Jurkat, Clone E6-1 (cell line): ENCODE data around the gene RASSF3.
"Not testable (repeated sequence)": the region's sequence is repeated elsewhere in the genome, so short reads cannot be mapped to it uniquely, and the experiment has no call there.

Experiments
- DNase-seq: peaks from one replicate; pipeline ENCODE4 v3.0.0-alpha.2; 2011; ENCODE audit warnings: low read depth, low spot score
- H3K4me3 ChIP-seq: 2 replicates; pipeline ENCODE4 v1.5.1; 2011; ENCODE audit warnings: mild to moderate bottlenecking, low read length, control low read depth, moderate library complexity

RASSF3 gene

DNA sequence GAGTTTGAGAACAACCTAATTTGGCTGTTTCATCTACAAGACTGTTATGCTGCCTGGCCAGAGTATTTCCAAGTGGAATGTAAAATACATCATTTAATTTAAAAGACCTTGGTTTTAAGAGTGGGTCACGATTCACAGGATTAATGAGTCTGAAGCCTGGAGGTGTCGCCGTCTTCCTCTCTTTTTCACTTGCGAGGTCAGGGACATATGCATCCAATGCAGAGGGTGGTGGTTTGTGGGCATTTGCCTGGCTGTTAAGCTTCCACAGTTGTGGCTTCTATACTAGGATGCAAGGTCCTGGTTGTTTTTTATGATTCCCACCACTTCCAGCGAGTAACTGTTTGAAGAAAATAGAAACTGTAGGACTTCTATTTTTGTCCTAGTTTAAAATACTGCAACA, 22.8 kb upstream of the RASSF3 start:
- H3K4me3 ChIP-seq, result no peak overlapping the region
- no peak for DNase-seq

DNA sequence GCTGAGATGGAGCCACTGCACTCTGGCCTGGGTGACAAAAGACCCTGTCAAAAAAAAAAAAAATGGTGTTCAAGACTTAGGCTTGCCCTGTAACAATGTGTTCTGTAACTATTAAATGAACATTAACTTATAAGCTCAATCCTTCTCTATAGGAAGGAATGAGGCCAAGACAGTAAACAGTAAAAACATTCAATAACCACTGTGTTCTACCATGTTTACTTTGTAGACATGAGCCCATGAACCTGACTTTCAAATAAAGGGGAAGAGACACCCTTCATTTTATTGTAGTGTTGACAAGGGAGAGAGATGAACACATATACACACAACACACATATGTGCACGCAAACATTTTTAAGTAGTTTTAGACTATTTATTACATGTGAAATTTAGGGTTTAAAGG, 20.1 kb upstream of the RASSF3 start:
- no peak overlapping the region for H3K4me3 ChIP-seq
- DNase-seq, result no peak

DNA sequence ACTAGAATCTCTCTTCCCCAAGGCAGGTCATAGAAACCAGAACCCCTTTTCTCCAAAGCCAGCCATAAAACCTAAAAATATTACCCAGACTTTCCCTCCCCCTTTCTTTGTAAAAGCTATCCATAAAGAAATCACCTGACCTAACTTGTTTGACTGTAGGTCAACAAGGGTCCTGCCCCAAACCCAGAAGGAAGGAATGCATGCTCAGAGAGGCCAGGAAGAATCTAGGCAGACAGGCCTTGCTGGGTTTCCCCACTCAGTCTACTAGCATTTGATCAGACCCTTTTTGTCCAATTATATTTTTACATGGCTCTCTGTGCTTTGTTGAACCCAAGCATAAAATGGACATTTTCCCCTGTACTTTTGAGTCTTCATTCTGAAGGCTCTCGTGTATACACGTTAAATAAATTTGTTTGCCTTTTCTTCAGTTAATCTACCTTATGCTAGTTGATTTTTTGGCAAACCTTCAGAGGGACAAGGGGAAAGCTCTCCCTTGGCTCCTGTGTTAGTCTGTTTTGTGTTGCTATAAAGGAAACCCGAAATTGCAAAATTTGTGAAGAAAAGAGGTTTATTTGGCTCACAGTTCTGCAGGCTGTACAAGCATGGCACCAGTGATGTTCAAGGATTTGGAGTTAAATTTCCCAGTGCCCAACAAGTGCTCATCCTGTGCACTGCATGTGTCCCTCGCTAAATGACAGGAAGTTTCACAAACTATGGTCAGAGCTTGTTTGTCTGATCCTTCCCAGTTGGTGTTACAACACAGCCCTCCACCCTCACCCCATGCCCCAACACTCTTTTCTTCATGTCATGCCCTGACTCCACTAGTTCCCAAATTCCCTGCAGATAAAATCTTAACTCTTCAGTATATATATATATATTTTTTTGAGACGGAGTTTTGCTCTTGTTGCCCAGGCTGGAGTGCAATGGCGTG, 14.2 kb upstream of the RASSF3 start:
- H3K4me3 ChIP-seq, result no peak overlapping the region
- DNase-seq, result no peak

DNA sequence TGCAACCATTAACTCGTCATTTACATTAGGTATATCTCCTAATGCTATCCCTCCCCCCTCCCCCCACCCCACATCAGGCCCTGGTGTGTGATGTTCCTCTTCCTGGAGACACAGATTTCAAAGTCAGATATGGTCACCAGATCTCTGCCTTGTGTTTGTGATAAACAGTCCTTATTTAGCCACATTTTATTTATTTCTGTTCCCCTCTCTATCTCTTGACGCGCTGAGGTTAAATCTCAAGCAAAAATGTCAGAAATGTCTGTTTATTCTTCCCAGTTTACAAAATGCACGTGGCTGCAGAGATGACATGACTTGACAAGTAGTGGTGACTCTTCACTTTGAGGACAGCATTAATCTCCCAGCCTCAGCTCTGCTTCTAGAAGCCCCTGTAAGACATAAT, 11.5 kb upstream of the RASSF3 start:
- H3K4me3 ChIP-seq, result no peak overlapping the region
- DNase-seq, result no peak

DNA sequence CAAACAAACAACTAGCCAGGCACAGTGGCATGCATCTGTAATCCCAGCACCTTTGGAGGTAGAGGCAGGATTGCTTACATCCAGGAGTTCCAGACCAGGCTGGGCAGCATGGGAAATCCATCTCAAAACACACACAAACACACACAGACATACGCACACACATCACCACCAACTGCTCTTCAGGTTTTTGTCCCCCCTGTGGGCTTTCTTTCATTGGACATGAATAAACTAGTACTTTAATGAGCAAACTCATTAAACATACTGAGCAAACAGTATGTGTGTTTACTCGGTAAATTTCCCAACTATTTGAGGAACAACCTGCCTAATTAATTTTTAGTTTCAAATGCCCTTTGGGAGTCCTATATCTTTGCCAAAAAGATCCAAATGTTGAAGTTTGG, 10.1 kb upstream of the RASSF3 start:
- DNase-seq, result no peak

DNA sequence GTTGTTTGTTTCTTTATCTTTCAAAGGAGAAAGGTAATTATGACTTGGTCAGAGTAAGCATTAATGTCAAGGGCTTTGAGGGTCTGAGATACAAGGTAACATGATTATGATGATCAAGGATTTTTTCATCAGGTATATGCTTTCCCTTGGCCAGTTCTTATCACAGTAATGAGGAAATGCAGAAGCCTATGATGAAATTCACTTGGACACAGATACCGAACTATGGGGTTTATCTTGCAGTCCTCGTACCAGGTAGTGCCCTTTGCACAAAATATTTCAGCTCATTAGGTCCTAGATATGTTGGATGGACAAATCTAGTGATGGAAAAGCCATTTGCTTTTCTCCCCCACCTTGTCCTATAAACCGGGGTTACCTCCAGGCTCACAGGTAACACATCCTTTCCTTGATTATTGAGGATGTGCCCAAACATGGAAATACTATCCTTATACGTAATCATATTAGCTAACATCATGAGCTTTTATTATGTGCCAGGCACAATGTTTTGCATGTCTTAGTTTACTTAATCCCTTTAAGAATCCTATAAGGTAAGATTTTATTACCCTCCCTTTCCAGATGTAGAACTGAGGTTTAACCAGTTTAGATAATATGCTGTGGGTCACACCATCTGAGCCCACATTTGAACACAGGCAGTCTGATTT, 7.0 kb upstream of the RASSF3 start:
- no peak overlapping the region for H3K4me3 ChIP-seq
- no peak for DNase-seq

More for the DNA sequence above, 10.1 kb upstream of the RASSF3 start:
- H3K4me3 ChIP-seq, result no peak overlapping the region

DNA sequence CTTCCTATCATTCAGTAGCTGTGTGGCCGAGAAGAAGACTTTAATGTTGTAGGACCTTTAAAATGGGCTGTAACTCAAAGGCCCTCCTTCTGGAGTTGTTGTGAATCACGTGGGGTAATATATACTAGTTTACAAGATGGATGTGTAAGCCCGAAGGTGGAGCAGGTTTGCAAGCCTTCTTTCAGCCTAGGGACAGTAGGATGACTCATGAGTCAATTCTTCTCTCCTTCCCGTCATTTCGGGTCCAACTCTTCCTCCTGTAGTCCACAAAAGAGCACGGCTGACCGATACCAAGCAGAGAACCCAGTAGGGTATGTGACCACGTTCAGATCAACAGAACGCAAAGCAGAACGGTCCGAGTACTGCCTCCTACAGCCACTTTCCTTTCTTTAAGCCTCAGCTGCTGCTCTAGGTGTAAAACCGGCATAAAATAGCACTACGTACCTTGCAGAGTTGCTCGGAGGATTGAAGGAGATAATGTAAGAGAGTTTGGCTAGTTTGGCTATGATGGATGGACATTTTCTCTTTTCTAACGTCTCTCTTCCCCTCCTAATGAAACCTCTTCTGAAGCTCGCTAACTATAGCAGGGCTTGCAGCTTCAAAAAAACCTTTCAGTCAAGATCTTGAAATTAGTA, 1.3 kb upstream of the RASSF3 start:
- DNase-seq, result peak; percentile 60
- H3K4me3 ChIP-seq, result peak overlapping the region; percentile 82

DNA sequence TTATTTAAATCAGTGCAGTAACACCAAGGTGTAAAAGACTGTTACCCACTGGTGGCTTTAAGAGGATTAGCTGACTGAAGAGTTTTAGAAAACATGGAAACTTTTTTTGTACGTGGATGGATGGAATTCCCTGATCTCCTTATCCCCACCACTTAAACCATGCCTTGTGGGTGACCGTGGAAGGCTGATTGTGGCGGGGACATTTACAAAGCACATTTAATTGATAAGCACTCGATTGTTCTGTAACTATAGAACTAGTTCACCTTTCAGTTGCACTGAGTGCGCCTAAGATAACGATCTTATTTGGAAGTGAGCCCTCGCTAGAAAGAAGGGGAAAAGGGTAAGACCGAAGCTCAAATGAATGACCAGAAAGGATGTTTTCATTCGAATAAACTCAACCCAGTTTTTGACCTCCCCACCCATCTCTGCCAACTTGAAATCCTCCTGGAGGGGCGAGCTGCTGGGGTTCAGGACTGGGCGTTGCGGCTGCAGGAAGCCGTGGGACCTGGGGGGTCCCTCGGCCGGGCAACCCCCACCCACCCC, 688 bp upstream of the RASSF3 start:
- DNase-seq, result no peak
- H3K4me3 ChIP-seq, result peak overlapping the region; percentile 82

DNA sequence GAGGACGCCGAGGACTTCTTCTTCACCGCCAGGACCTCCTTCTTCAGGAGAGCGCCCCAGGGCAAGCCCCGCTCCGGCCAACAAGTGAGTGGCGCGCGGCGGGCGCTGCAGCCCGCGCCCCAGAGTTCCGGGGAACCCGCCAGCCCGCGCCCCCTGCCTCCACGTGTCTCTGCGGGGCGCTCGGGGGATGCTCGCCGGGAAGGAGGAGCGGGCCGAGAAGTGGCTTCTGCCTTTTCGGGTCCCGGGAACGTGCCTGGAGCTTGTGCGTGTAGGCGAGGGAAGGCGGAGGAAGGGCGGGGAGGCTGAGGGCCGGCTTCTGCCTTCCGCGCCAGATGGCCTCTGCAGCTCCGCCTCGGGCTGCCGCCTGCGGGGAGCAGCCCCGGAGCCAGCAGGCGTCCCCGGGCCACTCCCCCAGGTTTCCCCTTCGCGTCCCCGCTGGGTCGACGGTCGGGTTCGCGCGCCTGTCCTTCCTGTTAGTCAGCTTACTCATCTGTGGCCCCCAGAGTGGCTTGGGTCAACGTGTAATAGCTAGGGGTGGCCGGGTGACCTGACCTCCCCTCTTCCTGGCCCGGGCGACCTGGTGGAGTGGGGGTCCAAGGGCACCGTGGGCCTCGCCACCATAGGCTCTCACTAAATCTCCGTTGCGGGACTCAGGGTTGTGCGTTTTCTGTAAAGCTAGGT, 505 bp downstream of the RASSF3 start:
- peak; percentile 33 for DNase-seq
- H3K4me3 ChIP-seq, result peak overlapping the region; percentile 82

DNA sequence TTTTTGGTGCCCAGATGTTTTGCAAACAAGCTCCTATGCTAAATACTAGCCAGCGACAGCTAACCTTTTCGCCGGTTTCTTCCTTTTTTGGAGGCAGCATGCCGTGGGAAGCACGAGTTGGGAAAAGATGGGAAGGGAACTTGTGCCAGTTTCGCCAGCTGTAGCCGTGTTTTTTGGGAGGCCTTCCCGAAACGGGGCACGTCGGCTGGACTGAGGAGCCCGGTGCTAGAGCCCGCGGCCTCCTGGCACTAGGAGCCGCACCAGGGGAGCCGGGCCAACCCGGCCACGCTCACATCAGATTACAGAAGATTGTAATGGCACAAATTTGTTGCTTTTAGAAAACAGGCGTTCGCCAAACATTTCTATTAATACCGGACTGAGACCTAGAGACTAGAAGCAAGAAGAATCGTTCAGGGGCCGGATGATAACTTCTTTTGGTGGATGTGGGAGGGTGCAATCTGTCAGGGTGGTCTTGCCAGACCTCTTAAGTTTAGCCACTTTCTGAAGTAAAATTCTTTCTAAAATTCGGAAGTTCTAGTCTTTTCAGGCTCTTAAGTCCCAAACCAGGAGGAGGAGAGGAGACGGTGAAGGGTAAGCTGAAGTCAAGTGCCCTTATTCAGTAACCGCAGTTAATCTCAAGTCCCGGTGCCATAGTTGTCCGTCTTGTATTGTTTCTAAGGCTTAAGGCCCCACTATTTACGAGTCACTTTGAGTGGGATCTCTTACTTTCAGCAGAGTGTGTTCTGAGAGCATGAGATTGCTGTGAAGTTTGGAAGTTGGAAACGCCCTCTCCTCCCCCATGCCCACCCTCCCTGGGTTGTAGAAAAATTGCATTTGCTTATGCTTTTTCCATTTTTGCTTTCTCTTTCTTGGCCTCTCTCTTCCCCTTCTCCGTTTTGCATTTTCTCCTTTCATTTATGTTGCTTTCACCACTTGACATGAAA, 1.3 kb downstream of the RASSF3 start:
- DNase-seq, result no peak
- H3K4me3 ChIP-seq, result peak overlapping the region; percentile 82

DNA sequence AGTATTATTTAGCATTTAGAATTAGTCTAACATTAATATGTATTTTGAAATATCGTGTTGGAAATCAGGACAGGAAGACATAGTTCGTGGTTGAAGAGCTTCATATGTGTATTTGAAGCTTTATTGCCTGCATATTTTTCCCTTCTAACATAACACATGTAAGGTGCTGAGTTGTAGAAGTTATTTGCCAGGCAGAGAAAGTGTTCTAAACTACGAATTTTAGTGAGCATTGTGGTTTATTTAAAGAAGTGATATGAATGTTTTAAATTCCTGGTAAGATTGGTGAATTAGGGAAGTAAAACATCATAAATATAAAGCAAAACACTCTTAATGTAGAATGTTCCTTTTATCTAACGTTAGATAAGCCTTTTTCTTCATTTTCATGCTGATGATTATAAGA, 2.5 kb downstream of the RASSF3 start:
- DNase-seq, result no peak
- H3K4me3 ChIP-seq, result no peak overlapping the region

DNA sequence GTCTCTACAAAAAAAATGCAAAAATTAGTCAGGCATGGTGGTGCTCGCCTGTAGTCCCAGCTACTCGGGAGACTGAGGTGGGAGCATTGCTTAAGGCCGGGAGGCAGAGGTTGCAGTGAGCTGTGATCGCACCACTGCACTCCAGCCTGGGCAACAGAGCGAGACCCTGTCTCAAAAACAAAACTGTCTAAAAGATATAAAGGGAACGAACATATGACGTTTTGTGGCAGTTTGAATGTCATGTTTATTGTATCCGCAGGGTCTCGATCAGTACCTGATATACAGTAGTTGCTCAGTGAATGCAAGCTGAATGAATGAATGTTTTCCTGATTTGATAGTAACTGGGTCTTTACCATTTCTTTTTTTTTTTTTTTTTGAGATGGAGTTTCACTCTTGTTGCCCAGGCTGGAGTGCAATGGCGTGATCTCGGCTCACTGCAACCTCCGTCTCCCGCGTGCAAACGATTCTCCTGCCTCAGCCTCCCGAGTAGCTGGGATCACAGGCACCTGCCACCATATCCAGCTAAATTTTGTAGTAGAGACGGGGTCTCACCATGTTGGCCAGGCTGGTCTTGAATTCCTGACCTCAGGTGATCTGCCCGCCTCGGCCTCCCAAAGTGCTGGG, 3.6 kb downstream of the RASSF3 start:
- H3K4me3 ChIP-seq, DNase-seq: not testable (repeated sequence)

DNA sequence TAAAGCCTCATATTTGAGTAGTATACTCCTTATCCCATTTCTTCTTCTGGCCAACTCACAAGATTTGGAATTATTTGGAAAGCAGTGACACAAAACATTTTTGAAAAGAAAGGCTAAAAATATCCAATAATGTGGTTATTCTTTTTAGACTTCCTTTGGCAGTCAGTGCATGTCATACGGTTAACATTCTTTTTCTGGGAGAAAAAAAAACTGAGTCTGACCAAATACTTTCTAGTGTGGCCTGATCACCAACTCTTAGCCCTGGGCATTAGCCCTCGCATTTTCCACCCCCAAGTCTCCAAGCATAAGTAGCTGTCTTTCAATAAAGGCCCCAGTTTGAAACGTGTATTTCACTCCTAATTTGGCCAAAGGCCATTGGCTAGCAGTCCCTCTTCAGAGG, 5.9 kb downstream of the RASSF3 start:
- no peak for DNase-seq
- no peak overlapping the region for H3K4me3 ChIP-seq

DNA sequence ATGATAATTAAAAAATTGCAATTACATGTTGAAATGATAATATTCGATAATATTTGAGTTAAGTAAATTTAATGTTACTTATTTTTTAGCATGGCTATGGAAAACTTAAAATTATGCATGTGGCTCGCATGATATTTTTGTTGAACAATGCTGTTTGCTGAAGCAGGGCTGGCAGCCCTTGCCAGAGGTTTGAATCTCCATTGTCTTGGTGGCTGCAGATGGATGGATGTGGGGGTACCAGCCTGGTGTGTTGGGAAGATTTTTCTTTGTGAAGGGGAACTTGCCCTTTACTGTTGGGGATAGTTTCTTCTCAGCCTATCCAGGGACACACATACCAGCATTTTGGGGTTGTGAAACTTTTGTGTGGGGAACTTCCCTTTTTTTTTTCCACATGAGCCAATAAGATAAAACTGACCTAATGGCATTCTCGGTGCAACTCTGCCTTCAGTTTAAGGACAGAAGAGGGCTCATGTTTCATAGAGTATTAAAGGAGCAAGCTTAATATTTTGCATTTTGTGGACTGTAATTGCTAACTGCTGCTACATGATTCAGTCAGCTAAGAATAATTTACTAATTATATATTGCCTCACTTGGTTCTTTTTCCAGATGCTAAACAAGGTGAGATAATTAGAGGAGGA, 8.8 kb downstream of the RASSF3 start:
- DNase-seq, result no peak
- H3K4me3 ChIP-seq, result no peak overlapping the region

DNA sequence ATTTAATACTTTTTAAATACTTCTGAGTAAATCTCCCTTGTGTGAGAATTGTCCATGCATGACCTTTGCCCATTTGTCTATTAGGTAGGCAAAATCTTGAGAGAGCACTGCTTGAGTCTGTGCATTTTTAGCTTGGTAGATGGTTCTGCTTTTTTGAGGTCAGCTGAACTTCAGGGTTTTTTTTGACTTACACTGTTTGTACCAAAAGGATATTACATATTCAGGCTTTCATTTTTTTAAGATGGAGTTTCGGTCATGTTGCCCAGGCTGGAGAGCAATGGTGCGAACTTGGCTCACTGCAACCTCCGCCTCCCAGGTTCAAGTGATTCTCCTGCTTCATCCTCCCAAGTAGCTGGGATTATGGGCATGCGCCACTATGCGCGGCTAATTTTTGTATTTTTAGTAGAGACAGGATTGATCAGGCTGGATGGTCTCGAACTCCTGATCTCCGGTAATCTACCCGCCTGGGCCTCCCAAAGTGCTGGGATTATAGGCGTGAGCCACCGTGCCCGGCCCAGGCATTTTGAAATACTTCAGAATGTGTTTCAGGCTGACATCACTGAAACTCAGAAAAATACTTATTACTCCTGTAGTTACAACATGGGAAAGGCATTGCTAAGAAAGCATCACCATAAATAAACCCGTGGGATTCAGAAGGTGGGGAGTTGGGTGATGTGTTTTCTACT, 11.1 kb downstream of the RASSF3 start:
- DNase-seq, result no peak
- H3K4me3 ChIP-seq, result no peak overlapping the region

DNA sequence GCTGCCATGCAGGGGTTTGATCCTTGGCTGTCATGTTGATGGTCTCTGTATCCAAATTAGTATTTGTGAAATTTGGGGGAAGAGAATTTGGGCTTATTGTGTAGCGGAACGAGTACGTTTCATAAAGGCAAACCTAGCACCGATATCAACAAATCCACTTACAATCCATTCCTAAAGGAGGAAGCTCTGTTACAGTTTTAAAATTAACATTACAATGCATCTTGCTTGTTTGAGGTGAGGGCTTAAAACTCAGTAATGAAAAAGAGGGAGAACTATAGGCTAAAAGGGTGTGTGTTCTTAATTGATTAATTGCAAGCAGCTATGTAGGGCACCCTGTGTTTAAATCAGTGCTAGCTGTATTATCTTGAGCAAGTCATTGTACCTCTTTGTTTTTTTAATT, 13.7 kb downstream of the RASSF3 start:
- no peak for DNase-seq
- no peak overlapping the region for H3K4me3 ChIP-seq
